GM23338 (cell line): ENCODE data around the gene SELPLG. TPM values are rescaled to one million over a fixed set of nuclear protein-coding genes. Genes with fewer than 3 reads are reported as not detected.

Experiments used
- ATAC-seq: fragments of 200-7000 bp; cut with Tn5 transposase; 3 replicates; pipeline ENCODE4 v1.9.1; 2020
- DNase-seq: peaks from one replicate; pipeline ENCODE4 v3.0.0-alpha.2; 2015; ENCODE audit warnings: low spot score
- H2AFZ ChIP-seq: fragments of 200-600 bp; sonication (generic); 2 replicates; pipeline ENCODE4 v1.8.0; 2016; ENCODE audit warnings: antibody characterized with exemption, mild to moderate bottlenecking, moderate library complexity
- H3F3A ChIP-seq: fragments of 200-600 bp; sonication (generic); replicated peaks from 2 replicates; pipeline ENCODE4 v1.8.0; 2017; ENCODE audit warnings: antibody characterized with exemption, mixed run types, low read depth
- H3K27ac ChIP-seq: fragments of 200-600 bp; sonication (generic); 2 replicates; pipeline ENCODE4 v1.6.1; 2016; ENCODE audit warnings: low read depth
- H3K27me3 ChIP-seq: fragments of 200-600 bp; sonication (generic); 2 replicates; pipeline ENCODE4 v1.8.0; 2016; ENCODE audit warnings: mild to moderate bottlenecking, mixed run types, moderate library complexity; ENCODE audit not compliant: insufficient read depth
- H3K36me3 ChIP-seq: fragments of 200-600 bp; sonication (generic); 2 replicates; pipeline ENCODE4 v1.8.0; 2016; ENCODE audit warnings: mild to moderate bottlenecking; ENCODE audit not compliant: insufficient read depth
- H3K4me1 ChIP-seq: fragments of 200-600 bp; sonication (generic); 2 replicates; pipeline ENCODE4 v1.8.0; 2016; ENCODE audit warnings: mild to moderate bottlenecking, moderate library complexity; ENCODE audit not compliant: insufficient read depth
- H3K4me2 ChIP-seq: fragments of 200-600 bp; sonication (generic); 2 replicates; pipeline ENCODE4 v1.7.1; 2017; ENCODE audit warnings: mixed run types
- H3K4me3 ChIP-seq: fragments of 200-600 bp; sonication (generic); 2 replicates; pipeline ENCODE4 v1.6.1; 2016; ENCODE audit warnings: mixed run types
- H3K79me2 ChIP-seq: fragments of 200-600 bp; sonication (generic); replicated peaks from 2 replicates; pipeline ENCODE4 v1.8.0; 2017; ENCODE audit warnings: mild to moderate bottlenecking; ENCODE audit not compliant: insufficient read depth
- H3K9me2 ChIP-seq: fragments of 200-600 bp; sonication (generic); 2 replicates; pipeline ENCODE4 v1.8.0; 2017; ENCODE audit not compliant: insufficient read depth
- H4K20me1 ChIP-seq: fragments of 200-600 bp; sonication (generic); replicated peaks from 2 replicates; pipeline ENCODE4 v1.8.0; 2017; ENCODE audit warnings: mild to moderate bottlenecking; ENCODE audit not compliant: insufficient read depth
- H3K27ac Mint-ChIP-seq: 2 replicates; pipeline ENCODE4 v1.8.0; 2020; ENCODE audit warnings: inconsistent platforms, mild to moderate bottlenecking, moderate library complexity, mixed read lengths
- H3K27me3 Mint-ChIP-seq: 3 replicates; pipeline ENCODE4 v1.8.0; 2022; ENCODE audit warnings: low read depth, mild to moderate bottlenecking, moderate library complexity, mixed read lengths, inconsistent platforms; ENCODE audit not compliant: insufficient read depth, poor library complexity
- H3K36me3 Mint-ChIP-seq: 3 replicates; pipeline ENCODE4 v1.8.0; 2021; ENCODE audit warnings: low read depth, mild to moderate bottlenecking, inconsistent platforms, moderate library complexity, mixed read lengths
- H3K4me1 Mint-ChIP-seq: 3 replicates; pipeline ENCODE4 v1.8.0; 2020; ENCODE audit warnings: mild to moderate bottlenecking, inconsistent platforms, mixed read lengths
- H3K4me3 Mint-ChIP-seq: 3 replicates; pipeline ENCODE4 v1.8.0; 2021; ENCODE audit warnings: moderate library complexity, mild to moderate bottlenecking, inconsistent platforms, mixed read lengths
- H3K9me3 Mint-ChIP-seq: 3 replicates; pipeline ENCODE4 v1.8.0; 2020; ENCODE audit warnings: moderate library complexity, mild to moderate bottlenecking, inconsistent platforms, mixed read lengths
- CREB1 ChIP-seq: fragments of 250-450 bp; sonication (Bioruptor Pico); IDR thresholded peaks from 2 replicates; pipeline ENCODE4 v1.5.0; 2020; ENCODE audit warnings: low read depth, mild to moderate bottlenecking, moderate library complexity
- CTCF ChIP-seq, 2 experiments: fragments of 200-600 bp in 1 of 2; sonication (generic) in 1 of 2; conservative IDR thresholded peaks; 2 replicates each; pipeline versions ENCODE4 v1.5.1 to v1.6.1; 2016 to 2017; ENCODE audit warnings: antibody characterized with exemption in 2 of 2, low read depth in 2 of 2, mild to moderate bottlenecking in 2 of 2, moderate library complexity in 1 of 2
- ETS1 ChIP-seq: IDR thresholded peaks from 2 replicates; pipeline ENCODE4 v1.6.1; 2016; ENCODE audit warnings: antibody characterized with exemption
- EZH2 ChIP-seq: fragments of 200-600 bp; sonication (generic); IDR thresholded peaks from one replicate; pipeline ENCODE4 v1.8.0; 2017; ENCODE audit warnings: antibody characterized with exemption, mild to moderate bottlenecking, low read depth; ENCODE audit not compliant: unreplicated experiment
- EZH2phosphoT487 ChIP-seq: fragments of 200-600 bp; sonication (generic); IDR thresholded peaks from one replicate; pipeline ENCODE4 v1.8.1; 2018; ENCODE audit warnings: antibody characterized with exemption; ENCODE audit not compliant: unreplicated experiment
- JUNB ChIP-seq: IDR thresholded peaks from one replicate; pipeline ENCODE4 v1.6.1; 2016; ENCODE audit warnings: antibody characterized with exemption; ENCODE audit not compliant: unreplicated experiment
- NANOG ChIP-seq: IDR thresholded peaks from 2 replicates; pipeline ENCODE4 v1.6.1; 2016; ENCODE audit warnings: antibody characterized with exemption, borderline replicate concordance
- POLR2AphosphoS5 ChIP-seq: IDR thresholded peaks from 2 replicates; pipeline ENCODE4 v1.6.1; 2016; ENCODE audit warnings: antibody characterized with exemption, low read depth
- REST ChIP-seq: IDR thresholded peaks from one replicate; pipeline ENCODE4 v1.6.1; 2018; ENCODE audit warnings: antibody characterized with exemption; ENCODE audit not compliant: unreplicated experiment
- STAT1 ChIP-seq: IDR thresholded peaks from one replicate; pipeline ENCODE4 v1.6.1; 2016; ENCODE audit warnings: antibody characterized with exemption; ENCODE audit not compliant: unreplicated experiment
- ZNF114 ChIP-seq: fragments of 250-450 bp; sonication (Bioruptor Pico); IDR thresholded peaks from 2 replicates; pipeline ENCODE4 v1.5.0; 2020; ENCODE audit warnings: mild to moderate bottlenecking, moderate library complexity
- ZNF331 ChIP-seq: fragments of 250-450 bp; sonication (Bioruptor Pico); IDR thresholded peaks from 2 replicates; pipeline ENCODE4 v1.5.0; 2020; ENCODE audit warnings: low read depth, mild to moderate bottlenecking, moderate library complexity
- ZNF462 ChIP-seq: fragments of 250-450 bp; sonication (Bioruptor Pico); IDR thresholded peaks from 2 replicates; pipeline ENCODE4 v1.5.0; 2020; ENCODE audit warnings: mild to moderate bottlenecking, moderate library complexity
- long read RNA-seq: library from polyadenylated mRNA; unstranded; transcript quantifications from one replicate; pipeline ENCODE4 v2.0.0, GENCODE V29; 2020; ENCODE audit not compliant: unreplicated experiment
- polyA plus RNA-seq: library from polyadenylated mRNA; unstranded; fragments of >200 nt; fragmentation: Nextera tagmentation; extraction: Ambion mirVana; gene quantifications from 2 replicates; pipeline ENCODE4 v1.2.1, GENCODE V29; 2016
- total RNA-seq: library from RNA; depleted of rRNA; stranded (reverse); fragments of >200 nt; shearing (Covaris generic); gene quantifications from 2 replicates; pipeline ENCODE4 v1.2.3, GENCODE V29; 2014; rRNA removed

SELPLG gene
- total RNA-seq (0.56 TPM in 1 of 2 replicates, not detected in the other), polyA plus RNA-seq (0.16 TPM in 1 of 2 replicates, not detected in the other)
- long read RNA-seq, result 0 reads

GRCh38 chr12:108633534-108634248 is at the start of gene SELPLG:
TSS of gene SELPLG (minus strand) at chr12:108633894. CDS start at chr12:108624307, 9,587 bp downstream.
- TF ChIP-seq POLR2AphosphoS5 (no peak), CREB1 (no peak), NANOG (no peak), ETS1 (no peak), EZH2phosphoT487 (no peak), EZH2 (no peak), JUNB (no peak), STAT1 (no peak), ZNF114 (CRISPR knock-in tag) (no peak), ZNF462 (CRISPR knock-in tag) (no peak), ZNF331 (CRISPR knock-in tag) (no peak), CTCF (conservative IDR thresholded peaks at IDR 0.05; ENCODE audit: low read depth in 2 of 2) (no peak), REST (no peak)
- H4K20me1 ChIP-seq, result no peaks in the 10 kb centered on the region
- H3K36me3 ChIP-seq, result no peaks in the 10 kb centered on the region
- no peak for ATAC-seq
- H3K27me3 ChIP-seq, result no peaks in the 10 kb centered on the region
- no peak within 1 kb of the TSS for H3K4me3 Mint-ChIP-seq
- H3K4me3 ChIP-seq, result no peak within 1 kb of the TSS
- peak within 1 kb of the TSS; percentile 77 for H3K27ac Mint-ChIP-seq
- peaks cover 41% of the 10 kb centered on the region for H3K4me1 ChIP-seq
- peak within 1 kb of the TSS; percentile 89; the same call in 1 of the 2 replicates for H2AFZ ChIP-seq
- no peaks in the 10 kb centered on the region for H3K9me3 Mint-ChIP-seq
- H3K4me1 Mint-ChIP-seq, result peaks cover 46% of the 10 kb centered on the region
- no peaks in the 10 kb centered on the region for H3K79me2 ChIP-seq
- H3K36me3 Mint-ChIP-seq, result no peaks in the 10 kb centered on the region
- H3K27ac ChIP-seq, result no peak within 1 kb of the TSS
- H3K4me2 ChIP-seq, result no peak within 1 kb of the TSS
- no peaks in the 10 kb centered on the region for H3F3A ChIP-seq
- no peak for DNase-seq
- no peaks in the 10 kb centered on the region for H3K9me2 ChIP-seq
- H3K27me3 Mint-ChIP-seq, result peaks cover 14% of the 10 kb centered on the region
